Right renal pelvis (tissue), 4 donors: Measurements from ENCODE around the gene AKAP12. TPM values are rescaled to one million over a fixed set of nuclear protein-coding genes. Genes with fewer than 3 reads are reported as not detected.
"Not testable (repeated sequence)": the region's sequence is repeated elsewhere in the genome, so short reads cannot be mapped to it uniquely, and the experiment has no call there.

Source experiments
- DNase-seq, 4 donors: peaks; one replicate each; pipeline ENCODE4 v3.0.0-alpha.2; 2013; ENCODE audit warnings: low read depth in 4 of 4, low spot score in 3 of 4, missing footprints in 1 of 4
- polyA plus RNA-seq, 4 donors: library from polyadenylated mRNA; unstranded; fragments of 120-200 nt; gene quantifications; one replicate each; pipeline ENCODE4 v1.2.1, GENCODE V29; 2013; ENCODE audit not compliant: insufficient read length in 4 of 4

The AKAP12 gene
- polyA plus RNA-seq, 4 donors = 151 to 168 (median 163) TPM

- no peak for DNase-seq
These were observed 132.4 kb downstream of the AKAP12 start for GRCh38 chr6:151372164-151372563.

DNA sequence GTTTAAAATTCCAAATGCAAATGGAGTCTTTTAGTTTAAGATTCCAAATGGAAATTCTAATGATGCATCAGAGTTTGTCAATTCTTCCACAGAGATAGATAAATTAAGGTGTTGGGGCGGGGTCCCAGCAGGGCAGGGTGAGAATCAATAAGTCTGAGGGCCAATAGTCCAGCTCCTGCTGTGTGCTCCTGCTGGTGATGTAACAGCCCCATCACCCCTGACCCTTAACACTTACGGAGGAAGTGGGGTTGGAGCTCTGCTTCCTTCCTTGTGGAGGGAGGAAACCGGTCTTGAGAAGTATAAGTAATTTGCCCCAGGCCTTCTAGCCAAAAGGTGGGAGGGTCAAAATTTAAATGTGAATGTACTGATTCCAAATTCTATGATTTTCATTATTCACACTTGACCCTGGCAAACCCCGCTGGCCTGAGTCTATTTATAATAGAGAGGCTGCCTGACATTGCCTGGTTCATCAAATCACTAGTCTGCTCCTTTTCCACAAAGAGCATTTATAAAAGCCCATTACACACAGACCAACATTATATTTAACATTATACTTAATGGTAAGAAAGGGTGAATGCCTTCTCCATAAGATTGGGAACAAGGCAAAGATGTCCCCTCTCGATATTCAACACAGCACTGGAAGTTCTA, 134.4 kb downstream of the AKAP12 start:
- DNase-seq = no peak

- DNase-seq = no peak
These were observed 136.1 kb downstream of the AKAP12 start for GRCh38 chr6:151375833-151376232.

DNA sequence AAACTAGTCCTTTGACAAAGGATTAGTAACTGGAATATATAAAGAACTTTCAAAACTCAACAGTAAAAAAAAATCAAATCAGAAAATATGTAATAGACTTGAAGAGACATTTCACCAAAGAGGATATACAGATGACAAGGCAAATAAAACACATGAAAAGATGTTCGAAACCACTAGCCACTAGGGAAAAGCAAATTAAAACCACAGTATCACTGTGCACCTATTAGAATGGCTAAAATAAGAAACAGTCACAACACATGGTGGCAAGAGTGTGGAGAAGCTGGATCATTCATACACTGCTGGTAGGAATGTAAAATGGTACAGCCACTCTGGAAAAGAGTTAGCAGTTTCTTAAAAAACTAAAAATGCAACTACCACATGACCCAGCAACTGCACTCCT, 136.7 kb downstream of the AKAP12 start:
- no peak for DNase-seq

GRCh38 chr6:151377095-151377494, 137.3 kb downstream of the AKAP12 start:
- DNase-seq = no peak

DNA sequence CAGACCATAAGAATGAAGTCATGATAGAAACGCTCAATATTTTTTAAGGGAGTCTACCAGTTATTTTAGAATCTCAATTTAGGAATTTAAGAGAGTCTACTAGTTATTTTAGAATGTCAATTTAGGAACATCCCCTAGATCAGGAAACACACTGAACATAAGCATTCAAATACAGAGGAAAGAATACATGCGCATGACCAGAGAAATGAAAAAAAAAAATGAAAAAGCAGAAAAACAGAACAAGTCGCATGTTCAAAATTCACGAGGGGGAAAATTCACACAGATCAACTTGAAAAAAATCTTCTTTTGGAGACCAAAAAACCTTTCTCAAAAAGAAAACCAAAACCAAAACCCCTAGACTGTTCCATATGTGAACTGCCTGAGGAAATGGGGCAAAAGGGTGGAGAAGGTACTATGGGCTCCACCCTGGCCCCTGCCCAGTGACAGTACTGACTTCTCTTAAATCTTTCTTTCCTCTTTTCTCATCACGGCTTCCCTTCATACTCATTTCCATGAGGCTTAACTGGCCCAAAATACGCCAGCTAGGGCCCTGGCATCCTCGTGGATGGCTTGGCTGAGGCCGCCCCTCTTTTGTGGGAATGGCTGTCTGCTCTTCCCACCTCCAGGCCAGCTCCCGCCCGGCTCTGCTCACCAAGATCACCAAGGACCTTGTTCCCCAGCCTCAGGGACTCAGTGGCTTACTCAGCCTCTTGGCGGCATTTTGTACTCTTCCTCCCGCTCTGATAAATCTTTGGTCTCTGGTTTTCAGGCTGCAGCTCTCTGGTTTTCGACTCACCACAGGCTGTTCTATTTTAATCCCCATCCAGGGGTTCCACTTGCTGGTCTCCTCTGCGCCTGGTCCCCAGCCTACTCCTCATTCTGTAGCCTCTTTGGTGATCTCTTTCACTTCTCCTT, 140.4 kb downstream of the AKAP12 start:
- no peak for DNase-seq

- no peak for DNase-seq
These were observed 141.1 kb downstream of the AKAP12 start for GRCh38 chr6:151380848-151381205.

DNA sequence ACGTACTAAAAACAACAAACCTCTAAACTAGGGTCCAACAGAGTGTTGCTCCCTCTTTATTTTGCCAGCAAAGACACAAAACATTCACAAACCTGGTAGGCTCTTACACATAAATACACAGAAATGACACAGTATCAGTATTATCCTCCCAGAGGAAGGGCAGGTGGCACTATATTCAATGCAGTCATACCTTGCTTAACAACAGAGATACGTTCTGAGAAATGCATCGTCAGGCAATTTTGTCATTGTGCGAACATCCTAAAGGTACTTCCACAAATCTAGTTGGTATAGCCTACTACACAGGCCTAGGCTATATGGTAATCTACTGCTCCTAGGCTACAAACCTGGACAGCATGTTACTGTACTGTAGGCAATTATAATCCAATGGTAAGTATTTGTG, 142.0 kb downstream of the AKAP12 start:
- DNase-seq = no peak

GRCh38 chr6:151382631-151383030, 142.9 kb downstream of the AKAP12 start:
- not testable (repeated sequence) for DNase-seq

- DNase-seq = no peak
These were observed 144.4 kb downstream of the AKAP12 start for GRCh38 chr6:151384151-151384550.

GRCh38 chr6:151385177-151385576, 145.4 kb downstream of the AKAP12 start:
- DNase-seq = no peak

- DNase-seq = no peak
These were observed 147.6 kb downstream of the AKAP12 start for GRCh38 chr6:151387175-151387970.

GRCh38 chr6:151388236-151388635, 148.5 kb downstream of the AKAP12 start:
- no peak for DNase-seq

DNA sequence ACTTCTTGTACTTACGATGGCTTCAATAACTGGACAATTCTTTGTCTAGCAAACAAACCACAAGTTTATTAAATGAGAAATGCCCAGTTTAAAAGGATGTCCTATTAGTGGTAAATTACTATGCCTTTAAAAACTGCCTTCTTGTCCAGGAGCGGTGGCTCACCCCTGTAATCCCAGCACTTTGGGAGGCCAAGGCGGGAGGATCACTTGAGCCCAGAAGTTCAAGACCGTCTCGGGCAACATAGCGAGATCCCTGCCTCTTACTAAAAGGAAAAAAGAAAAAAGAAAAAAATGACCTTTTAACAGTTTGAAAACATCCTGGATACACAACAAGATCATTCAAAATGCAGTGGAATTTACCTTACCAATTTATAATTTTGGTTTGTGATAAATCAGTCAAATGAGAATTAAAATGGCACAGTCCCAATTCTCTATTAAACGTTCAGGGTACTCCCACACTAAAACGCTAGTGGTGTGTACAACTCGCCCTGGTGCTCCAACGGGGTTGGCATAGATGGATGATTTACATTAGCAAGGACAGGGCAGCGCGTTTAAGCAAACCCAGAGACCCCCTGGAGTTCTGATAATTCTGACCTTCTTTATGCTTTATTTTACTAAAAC, 149.3 kb downstream of the AKAP12 start:
- no peak for DNase-seq

DNA sequence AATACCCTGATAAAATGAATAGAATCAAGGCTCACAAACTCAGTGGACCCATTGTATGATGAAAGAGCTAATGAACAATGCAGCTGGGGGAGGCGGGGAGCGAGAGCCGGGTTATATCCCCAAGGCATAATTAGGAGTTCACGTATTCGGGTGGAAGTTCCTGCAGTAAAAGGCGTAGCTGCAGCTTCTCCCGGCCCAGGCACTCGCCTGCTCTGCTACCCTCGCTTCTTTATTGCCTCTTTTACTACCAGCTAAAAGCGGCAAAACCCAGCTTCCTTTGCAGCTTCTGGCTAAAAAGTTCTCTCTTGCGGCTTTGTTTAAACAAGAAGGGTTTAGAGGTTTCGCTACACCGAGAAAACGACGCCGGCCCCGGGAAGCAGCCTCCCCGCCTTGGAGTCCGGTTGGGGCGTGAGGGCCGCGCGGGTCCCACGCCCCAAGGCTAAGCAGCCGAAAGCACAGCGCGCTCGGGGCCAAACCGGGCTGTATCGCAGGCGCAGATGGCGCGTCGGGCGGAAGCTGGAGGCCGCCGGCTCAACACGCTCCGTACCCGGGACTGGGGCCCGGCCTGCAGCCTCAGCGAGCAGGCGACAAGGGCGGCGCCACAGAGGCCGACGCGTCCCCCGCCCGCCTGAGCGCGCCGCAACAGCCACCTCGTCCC, 150.0 kb downstream of the AKAP12 start:
- peak in 2 of 4 donors; percentile 49 to 56 for DNase-seq

GRCh38 chr6:151390276-151390850, 150.6 kb downstream of the AKAP12 start:
- peak; percentile 97 to 99 (median 98) for DNase-seq

DNA sequence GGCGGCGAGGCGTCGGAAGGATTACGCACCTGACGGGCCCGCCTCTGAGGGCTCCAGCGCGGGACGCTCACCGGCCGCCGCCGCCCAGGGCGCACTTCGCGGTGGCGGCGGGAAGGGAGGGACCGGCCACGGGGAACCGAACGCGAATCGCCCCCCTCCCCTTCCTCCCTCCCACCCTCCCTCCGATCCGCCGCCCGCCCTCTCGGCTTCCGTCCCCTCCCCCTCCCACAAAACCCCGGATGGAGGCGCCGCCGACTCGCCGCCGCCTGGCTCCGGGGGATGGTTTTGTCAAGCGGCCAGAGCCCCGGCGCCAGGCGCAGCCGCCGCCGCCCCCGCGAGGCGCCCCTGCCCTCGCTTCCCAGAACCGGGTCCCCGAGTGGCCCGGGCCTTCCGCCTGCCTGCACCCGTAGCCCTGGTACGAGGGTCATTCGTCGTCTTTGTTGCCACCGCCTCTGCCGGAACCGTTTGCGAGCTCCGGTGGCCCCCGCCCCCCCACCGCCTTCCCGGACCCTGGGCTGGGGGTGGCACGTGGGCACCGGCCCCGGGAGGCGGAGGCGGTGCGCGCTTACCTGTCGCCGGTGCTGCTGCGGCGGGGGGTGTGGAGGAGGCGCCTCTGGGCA, 151.2 kb downstream of the AKAP12 start:
- DNase-seq = peak in 3 of 4 donors; percentile 56 to 63 (median 63)

- peak in 2 of 4 donors; percentile 30 to 34 for DNase-seq
These were observed 152.0 kb downstream of the AKAP12 start, which contains the start of gene ZBTB2 for GRCh38 chr6:151391471-151392413. Gene ZBTB2, minus strand, starts transcription at chr6:151391559. Its CDS starts 17,922 bp downstream, at chr6:151373637.
